Kidney capillary endothelial cell (primary cell): ENCODE data around the gene DYNC1LI1.

Experiments
- DNase-seq: peaks from one replicate; pipeline ENCODE4 v3.0.0-alpha.2; 2018; ENCODE audit warnings: low spot score

Gene DYNC1LI1

DNA sequence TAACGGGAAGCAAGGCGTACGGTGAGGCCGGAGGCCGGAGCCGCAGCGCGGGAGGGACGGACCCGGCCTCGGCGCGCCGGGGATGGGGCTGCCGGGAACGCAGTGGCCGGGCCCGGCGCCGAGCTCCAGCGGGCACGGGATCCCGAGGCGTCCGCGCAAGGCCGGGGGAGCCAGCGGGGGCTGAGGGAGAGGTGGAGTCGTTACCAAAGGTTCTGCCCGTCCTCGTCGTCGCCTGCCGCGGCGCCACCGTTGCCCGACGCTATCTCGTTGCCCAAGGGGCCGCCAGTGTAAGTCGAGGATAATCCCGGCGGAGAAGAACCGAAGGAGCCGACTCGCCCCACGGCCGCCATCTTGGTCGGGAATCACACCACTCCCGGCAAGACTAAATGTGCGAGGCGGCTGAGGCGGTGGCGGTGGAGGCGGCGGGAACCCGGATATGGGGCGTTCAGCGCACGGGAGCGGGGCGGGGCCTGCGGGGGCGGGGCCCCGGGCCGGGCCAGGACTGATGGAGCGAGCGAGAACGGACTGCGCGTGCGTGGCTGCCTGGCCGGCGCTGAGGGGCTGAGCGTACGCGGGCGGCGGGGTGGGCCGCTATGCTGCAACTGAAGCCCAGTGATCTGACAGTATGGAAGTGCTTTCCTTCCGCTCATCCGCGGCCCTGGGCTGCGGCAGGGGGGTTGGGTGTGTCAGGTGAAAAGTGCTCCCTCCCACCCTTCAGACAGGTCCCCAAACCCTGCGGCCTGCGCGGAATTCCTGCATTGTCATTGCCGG lies at the start of gene DYNC1LI1:
DYNC1LI1 (minus strand) TSS at position 438 of the 771 bp plus-strand sequence; CDS start at position 350, 88 bp downstream.
- peak; percentile 93 for DNase-seq

DNA sequence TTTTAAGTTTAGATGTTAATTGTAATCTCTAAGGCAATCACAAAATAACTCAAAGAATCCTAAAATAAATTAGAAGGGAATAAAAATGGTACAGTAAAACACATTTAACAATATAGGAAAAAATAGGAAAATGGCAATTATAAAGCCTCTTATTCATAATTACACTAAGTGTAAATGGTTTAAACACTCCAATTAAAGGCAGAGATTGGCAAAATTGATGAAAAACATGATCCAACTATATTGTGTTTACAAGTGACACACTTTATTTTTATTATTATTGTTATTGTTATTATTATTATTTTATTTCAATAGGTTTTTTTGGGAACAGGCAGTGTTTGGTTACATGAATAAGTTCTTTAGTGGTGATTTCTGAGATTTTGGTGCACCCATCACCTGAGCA lies 48.7 kb upstream of the DYNC1LI1 start:
- DNase-seq = no peak

DNA sequence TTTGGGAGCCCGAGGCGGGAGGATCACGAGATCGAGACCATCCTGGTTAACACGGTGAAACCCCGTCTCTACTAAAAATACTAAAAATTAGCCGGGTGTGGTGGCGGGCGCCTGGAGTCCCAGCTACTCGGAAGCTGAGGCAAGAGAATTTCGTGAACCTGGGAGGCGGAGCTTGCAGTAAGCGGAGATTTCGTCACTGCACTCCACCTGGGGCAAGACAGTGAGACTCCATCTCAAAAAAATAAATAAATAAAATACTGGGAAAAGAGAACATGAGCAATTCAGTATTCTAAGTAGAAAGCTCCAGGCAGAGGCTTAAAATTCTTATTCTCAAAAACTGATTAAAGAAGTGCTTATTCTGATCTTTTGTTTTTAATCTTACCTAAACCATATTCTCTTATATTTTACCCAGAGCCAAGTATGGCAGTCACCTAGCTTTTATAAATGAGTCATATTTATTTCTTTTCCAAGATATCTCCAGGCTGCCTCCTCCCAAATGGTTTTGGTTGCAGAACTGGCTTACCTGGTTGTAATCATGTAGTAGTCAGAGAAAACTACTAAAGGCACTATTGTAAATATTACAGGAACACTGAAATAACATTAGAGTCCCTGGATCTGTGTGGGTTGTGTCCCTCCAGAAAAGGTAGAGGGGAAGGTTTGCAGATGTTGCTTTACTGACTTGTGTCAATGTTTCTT lies 45.8 kb upstream of the DYNC1LI1 start:
- no peak for DNase-seq

DNA sequence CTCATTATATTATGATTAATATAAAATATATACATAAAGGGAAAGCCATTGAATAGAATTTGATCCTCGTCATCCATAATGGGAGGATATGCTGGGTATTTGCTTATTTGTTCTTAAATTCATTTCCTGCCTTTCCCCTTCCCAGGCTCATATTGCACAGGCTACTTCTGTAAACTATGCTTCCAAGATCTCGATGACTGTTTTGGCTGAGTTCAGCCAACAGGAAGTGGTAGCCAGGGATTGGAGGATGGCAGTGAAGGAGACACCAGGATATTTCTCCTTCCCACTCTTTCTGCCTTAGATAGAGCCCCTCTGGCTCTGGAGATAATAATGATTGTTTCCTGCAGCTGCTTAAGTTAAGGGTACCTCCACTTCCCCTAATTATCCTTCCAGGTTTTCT lies 44.3 kb upstream of the DYNC1LI1 start:
- DNase-seq = peak; percentile 20

DNA sequence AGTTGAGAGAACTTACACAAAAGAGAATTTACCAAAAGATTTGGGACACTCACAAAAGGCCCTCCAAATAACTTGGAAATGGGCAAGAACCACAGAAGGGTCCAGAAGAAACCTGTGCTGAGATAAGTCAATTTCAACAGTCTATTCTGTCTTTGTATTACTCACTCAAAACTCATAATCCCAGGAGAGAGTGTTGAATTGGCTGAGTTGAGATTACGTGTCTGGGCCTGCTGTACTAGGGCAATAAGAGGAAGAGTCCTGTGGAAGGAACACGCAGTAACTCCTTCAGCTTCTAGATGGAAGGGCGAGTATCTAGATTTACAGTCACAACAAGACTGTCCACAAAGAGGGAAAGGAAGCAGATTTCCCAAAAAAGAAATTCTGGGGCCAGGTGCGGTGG lies 42.5 kb upstream of the DYNC1LI1 start:
- DNase-seq = no peak

DNA sequence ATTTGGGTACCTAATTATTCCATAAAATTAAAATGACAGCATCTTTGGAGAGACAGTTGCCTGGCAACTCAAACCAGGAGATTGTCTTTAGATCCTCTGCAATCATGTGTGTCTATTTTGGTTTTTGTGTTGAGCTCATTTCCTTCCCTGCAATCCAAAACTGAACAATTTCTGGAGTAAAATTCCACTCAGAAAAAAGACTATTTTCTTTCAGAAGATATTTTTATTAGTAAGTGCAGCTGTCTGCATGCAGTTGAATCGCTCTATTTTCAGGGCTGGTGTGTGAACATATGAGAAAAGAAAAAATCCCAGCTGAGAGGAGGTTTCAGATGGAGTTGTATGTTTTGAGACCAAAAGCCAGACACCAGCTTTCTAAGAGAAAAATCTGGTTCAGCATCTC lies 41.9 kb upstream of the DYNC1LI1 start:
- no peak for DNase-seq

DNA sequence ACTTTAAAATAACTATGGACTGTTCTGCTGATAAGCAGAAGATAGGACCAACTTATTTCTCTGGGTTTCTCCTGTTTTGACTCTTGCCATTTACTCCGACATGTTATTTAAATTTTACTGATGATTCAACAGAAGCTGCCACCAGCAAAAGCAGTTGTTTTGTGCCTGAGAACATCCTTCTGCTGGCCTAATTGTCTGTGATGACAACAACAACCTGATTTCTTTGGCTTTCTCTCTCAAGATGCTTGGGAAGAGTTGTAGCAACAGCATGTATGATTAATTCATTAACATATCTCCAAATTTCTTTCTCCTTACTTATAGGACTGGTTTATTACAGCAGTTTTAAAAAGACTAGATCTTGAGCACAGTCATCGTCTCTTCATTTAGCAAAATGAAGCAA lies 36.9 kb upstream of the DYNC1LI1 start:
- DNase-seq = no peak

DNA sequence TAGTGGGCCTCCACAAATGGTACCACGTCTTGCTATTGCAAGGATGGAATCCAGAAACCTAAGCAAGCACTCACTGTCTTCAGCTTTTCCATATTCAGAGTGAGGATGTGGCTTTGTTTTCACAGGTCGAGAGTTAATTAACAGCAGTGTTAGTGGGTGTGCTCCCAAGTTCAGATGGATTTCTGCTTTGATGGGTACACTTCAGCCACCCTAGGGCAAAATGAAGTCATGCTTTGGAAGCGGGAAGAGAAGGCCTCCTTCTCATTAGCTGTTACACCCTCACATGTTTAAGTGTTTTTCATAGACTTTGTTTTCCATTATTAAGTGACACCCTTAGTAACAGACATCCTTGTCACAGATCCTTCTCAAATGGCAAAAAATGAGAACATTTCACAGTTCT lies 36.3 kb upstream of the DYNC1LI1 start:
- no peak for DNase-seq

DNA sequence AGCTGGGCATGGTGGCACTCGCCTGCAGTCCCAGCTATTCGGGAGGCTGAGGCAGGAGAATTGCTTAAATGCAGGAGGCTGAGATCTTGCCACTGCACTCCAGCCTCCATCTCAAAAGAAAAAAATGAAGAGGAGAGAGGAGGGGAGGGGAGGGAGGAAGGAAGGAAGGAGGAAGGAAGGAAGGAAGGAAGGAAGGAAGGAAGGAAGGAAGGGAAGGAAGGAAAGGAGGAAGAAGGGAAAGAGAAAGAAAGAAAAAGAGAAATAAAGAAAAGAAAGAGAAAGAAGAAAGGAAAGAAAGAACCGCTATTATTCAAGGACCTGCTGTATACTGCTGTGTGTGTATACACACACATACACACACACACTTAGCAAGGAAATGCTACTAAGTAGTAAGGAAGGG lies 35.6 kb upstream of the DYNC1LI1 start:
- no peak for DNase-seq

DNA sequence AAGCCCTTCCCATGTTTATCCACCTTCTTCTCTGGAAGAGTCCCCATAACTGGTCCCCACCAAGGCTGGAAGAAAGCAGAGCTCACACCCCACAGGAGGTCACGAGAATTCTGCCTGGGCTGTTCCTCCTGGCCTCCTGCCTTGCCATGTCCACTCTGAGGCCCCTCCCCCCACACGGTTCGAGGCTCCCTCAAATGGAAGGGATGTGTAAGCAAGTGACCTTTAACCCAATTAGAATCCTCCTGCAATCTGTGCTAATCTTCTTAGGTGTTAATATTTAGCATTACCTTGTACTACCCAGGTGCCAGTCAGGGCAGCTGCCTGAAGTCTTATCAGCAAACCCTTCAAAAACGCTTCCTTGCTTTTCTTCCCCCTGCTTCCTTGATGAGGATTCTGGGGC lies 32.4 kb upstream of the DYNC1LI1 start:
- no peak for DNase-seq

DNA sequence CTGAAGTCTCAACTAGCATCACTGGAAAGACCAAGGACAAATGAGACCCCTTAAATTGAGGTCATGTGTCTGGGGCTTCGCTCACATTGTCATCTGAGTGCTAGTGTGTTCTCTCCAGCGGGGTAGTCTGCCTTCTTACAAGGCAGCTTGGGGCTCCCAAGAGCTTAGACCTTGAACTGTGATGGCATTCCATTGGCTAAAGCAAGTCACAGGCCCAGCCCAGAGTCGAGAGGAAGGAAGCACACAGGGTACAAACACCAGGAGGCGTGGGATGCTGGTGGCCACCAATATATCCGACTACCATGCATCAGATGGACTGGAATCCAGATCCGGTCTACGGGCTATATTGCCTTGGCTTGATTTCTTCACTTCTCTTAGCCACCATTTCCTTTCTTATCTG lies 31.5 kb upstream of the DYNC1LI1 start:
- DNase-seq = no peak

DNA sequence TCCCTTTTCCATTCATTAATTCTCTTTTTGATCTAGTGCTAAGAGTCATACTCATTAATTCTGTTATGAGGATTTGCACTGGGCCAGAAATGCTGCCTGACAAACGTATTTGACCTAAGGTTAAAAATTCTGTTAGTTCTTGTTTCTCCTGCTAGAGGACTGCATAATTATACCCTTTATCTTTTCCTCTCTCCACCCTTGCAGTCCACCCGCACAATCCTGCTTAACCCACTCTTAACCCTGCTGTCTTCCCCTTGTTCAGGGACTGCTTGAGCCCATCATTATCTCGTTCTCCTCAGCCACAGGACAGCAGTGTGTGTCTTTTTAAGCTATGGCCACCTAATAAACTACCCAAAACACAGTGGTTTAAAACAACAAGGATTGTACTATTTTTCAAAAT lies 31.1 kb upstream of the DYNC1LI1 start:
- no peak for DNase-seq

DNA sequence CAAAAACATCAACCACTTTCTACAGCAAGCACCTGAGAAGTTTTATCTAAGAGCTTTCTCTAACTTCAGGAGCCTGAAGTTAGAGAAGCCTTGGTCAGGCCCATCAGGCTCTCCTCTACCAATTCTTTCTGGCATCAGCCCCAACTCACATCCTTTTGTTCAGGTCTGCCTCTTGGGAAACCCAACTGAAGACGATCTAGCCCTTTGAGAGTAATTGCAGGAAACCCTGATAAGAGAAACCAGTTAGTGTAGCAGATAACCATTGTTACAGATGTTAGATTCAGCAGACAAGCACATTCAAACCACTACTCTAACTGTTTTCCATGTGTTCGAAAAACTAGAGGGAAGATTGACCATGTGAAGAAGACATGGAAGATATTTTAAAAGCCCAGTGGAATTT lies 27.0 kb upstream of the DYNC1LI1 start:
- no peak for DNase-seq

DNA sequence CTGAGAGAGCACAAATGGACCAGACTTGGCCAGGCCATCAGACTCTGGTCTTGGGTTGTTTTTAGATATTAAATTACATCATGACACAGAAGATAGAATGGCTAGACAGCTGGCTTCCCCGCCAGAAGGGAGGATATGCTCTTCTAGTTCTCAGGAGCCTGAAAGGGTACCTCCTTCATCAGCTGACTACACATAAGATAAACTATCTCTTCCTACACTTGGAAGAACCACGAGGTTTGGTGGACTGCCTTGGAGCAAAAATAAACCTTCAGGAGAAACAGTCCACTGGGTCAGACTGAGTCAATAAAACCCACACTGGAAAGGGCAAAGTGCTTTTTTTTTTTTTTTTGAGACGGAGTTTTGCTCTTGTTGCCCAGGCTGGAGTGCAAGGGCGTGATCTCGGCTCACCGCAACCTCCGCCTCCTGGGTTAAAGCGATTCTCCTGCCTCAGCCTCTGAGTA lies 26.3 kb upstream of the DYNC1LI1 start:
- no peak for DNase-seq

DNA sequence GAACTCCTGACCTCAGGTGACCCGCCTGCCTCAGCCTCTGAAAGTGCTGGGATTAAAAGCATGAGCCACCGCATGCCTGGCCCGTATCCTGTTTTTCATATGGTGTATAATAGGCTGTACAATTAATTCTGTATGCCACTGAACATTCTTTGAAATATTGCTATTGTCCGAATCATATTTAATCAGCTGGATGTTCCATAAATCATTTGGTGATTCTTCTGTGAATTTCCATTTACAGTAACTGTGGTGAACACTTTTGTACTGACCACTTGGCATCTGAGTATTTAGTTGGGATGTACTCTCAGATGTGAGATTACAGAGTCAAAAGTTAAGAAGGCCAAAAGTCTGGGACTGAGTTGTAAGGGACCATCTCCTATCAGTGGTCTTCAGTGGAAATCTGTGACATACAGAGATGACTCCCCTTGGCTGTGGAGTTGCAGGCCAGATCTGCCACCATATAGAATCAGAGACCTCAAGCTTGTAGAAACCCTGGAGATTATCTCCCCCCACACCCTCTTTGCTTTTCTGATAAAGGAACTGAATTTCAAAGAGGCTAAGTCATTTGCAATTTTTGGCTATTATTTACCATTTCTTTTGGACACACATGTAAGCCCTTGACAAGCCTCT lies 25.7 kb upstream of the DYNC1LI1 start:
- DNase-seq = no peak

DNA sequence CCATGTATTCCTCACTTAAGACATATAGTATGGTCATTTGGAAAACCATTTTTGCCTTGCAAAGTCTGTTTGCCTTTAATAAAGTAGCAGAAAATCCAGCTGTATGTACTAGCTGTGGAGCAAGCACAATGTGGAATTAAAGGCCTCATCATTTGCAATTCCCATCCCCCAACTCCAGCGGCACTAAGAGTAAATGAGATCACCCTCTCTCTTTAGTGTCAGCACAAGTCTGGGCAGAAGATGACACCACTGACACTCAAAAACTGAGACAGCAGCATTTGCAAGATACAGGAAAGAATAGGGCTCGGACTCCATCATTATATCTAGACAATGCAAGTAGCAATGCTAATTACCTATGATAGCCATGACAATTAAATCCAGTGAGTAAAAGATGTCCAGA lies 24.7 kb upstream of the DYNC1LI1 start:
- DNase-seq = no peak

DNA sequence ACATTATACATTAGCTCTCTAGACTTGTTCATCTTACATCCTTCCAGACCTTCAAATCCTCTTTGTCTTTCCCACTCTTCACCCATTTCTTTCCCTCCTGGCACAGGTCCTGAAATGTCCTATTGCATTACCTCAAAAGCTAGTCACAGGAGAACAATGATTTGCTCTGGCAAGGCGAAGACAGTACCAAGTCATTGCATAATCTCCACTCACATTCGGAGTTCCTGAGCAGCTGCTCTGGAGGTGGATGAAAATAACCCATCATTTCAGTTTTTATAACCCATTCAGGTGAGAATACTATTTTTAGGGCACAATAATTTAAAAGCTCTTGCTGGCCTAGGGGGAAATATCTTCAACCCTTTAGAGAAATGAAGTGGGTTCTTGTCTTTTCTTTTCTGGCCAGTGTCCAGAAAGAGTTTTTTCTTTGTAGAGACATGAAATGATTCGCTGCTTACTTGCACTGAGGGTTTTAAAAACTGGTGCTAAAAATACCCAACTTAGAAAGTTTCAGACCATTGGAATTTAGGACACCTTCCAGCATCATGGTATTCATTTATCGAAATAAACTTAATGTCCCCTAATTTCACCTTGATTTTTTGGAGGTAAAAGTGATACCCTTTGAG lies 23.4 kb upstream of the DYNC1LI1 start:
- DNase-seq = no peak

DNA sequence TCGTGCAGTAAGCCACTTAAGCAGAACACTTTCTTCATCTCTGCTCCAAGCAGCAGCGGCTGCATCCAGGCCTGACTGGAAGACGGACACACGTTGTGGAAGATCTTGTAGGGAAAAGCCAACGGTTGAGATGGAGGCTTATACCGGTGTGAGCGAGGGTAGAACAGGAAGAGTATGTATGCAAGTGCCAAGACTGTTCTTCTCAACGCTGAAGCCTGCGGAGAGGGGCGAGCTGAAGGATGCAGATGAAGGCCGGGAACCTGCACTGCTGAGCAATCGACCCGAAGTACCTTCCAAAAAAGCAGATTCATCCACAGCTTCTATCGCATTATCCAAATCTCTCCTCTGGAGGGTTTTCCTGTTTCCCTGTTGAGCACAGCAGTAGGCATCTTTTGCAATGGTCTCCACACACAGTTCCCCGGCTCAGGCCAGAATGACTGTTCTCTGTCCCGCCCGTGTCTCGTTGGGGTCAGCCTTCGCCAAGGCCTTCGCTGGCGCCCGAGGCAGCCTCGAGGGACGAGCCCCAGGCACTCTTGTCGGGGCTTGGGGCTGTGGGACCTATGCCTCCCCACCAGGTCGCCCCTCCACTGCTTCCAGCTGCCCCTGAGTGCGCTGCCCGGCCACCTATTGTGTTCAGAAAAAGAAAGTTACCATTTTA lies 22.2 kb upstream of the DYNC1LI1 start:
- no peak for DNase-seq

DNA sequence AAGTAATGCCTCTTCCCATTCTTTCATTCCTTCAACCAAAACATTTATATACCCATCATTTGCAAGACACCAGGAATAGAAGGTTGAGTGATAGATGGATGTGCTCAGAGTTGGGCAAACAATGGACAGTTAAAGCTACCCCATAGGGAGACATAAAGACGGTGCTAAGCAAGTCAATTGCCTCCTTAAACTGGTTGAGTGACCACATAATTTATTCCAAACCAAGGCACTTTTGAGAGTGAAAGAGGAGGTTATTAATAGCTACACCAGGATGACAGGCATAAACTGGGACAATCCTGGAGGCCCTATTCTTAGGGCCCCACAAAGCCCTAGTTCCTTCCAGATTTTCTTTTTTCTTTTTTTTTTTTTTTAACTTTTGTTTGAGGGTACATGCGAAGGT lies 21.4 kb upstream of the DYNC1LI1 start:
- DNase-seq = no peak

DNA sequence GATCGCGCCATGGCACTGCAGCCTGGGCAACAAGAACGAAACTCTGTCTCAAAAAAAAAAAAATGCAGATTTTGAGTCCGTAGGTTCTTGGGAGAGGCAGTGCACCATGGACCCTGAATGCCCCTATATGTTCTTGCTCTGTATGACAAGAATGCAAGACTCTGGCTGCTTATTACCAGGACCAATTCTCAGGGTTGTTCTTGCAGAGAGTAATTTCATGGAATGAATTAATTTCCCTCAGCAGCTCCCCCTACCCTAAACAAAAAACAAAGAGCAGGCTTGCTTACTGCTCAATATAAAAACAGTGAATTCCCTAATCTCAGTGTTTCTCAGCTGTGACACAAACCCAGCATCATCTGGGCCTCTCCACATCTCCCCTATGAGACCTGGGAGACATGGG lies 20.5 kb upstream of the DYNC1LI1 start:
- no peak for DNase-seq

DNA sequence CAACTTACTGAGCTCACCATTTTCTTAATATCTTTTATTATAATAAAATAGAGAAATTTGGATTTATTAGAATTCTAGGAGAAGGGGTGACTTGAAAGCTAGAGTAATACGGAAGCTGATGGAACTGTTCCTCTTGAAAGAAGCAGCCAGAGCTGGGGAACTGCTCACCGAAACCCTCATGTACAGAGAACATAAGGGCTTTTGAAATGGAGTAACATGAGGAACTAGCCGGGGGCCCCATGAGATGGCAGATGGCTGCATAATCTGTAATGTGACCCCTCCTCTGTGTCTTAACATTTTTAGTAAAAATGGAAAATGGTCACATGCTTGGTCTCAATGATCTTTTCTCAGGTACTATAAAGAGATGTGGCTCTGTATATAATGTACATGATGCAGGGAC lies 15.7 kb upstream of the DYNC1LI1 start:
- no peak for DNase-seq

DNA sequence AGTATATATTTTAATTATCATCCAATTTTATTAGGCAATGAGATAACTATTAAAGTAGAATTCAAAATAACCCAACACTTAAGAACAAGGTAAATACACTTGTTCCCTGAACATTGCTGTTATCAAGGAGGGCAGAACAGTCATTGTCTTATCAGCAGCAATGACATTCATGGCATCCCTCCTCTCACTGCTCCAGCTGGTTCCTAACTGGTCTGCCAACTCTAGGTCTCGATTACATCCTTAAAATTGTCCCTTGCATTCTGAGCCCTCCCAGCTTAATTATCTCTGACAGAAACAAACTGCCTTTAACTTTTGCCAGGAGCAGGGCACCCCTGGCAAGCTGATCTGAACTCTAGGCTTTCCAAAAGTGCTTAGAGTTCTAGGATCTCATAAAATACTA lies 14.0 kb upstream of the DYNC1LI1 start:
- DNase-seq = no peak
